ENCODE data around the gene CIDEB.

Gene CIDEB

DNA sequence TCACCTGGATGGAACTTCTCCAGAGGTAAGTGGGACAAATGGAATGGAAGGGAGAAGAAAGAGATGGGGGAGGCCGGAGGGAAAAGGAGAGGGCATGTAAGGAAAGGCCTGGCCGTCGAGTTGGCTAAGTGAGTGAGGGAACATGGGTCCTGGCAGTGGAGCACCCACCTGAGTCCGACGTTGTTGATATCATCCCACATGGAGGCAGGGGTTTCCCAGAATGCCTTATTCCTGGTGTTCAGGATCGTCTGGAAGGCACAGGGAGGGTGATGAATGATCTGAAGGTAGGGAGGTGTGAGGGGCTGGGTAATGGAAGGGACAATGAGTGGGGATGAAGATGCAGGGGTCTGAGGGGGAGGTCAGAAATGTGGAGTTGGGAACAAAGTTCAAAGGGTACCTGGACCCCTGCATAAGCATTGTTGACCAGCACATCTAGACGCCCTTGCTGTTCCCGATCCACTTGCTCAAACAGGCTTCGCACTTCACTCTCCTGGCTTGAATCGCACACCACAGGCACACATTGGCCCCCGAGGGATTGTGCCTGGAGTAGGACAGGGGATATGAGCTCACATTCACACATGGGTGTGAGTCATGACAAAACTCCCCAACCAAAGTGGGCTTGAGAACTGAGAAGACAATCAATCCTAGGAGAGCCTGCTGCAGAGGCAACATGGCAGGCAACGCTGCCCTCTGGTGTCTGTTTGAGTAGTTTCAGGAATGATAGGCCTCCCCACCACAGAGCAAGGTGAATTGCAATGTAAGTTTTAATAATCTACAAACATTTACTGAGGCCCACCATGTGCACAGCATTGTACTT, 11.2 kb downstream of the CIDEB start:
- peak overlapping the region; percentile 57 for H3K27ac ChIP-seq (ENCODE audit: low read length)
- H3K36me3 ChIP-seq (ENCODE audit: control insufficient read depth in 1 of 2, insufficient read depth in 2 of 2, low read length in 2 of 2) = peaks cover 26 to 28% of the 10 kb centered on the region in 2 donors
- no peak overlapping the region for H3K4me3 ChIP-seq (ENCODE audit: low read depth in 1 of 2, low read length in 2 of 2)

GRCh38 chr14:24293525-24293924, 14.3 kb downstream of the CIDEB start:
- peaks cover 44 to 49% of the 10 kb centered on the region in 2 donors for H3K36me3 ChIP-seq (ENCODE audit: control insufficient read depth in 1 of 2, insufficient read depth in 2 of 2, low read length in 2 of 2)
- peaks cover 0 to 9% of the 10 kb centered on the region in 2 donors for H3K4me1 ChIP-seq (ENCODE audit: control insufficient read depth in 1 of 2, insufficient read depth in 2 of 2, low read length in 2 of 2)
- H3K27me3 ChIP-seq (ENCODE audit: low read depth, low read length) = no peaks in the 10 kb centered on the region
- no peaks in the 10 kb centered on the region for H3K9me3 ChIP-seq (ENCODE audit: control insufficient read depth in 1 of 2, low read length in 2 of 2)
- H3K27ac ChIP-seq (ENCODE audit: low read length) = no peak overlapping the region
- no peak overlapping the region for H3K4me3 ChIP-seq (ENCODE audit: low read depth in 1 of 2, low read length in 2 of 2)

More for the DNA sequence above, 11.2 kb downstream of the CIDEB start:
- no peaks in the 10 kb centered on the region for H3K9me3 ChIP-seq (ENCODE audit: control insufficient read depth in 1 of 2, low read length in 2 of 2)
- no peaks in the 10 kb centered on the region for H3K27me3 ChIP-seq (ENCODE audit: low read depth, low read length)
- peaks cover 12 to 29% of the 10 kb centered on the region in 2 donors for H3K4me1 ChIP-seq (ENCODE audit: control insufficient read depth in 1 of 2, insufficient read depth in 2 of 2, low read length in 2 of 2)

- H3K9me3 ChIP-seq (ENCODE audit: control insufficient read depth in 1 of 2, low read length in 2 of 2) = no peaks in the 10 kb centered on the region
- peaks cover 44 to 49% of the 10 kb centered on the region in 2 donors for H3K36me3 ChIP-seq (ENCODE audit: control insufficient read depth in 1 of 2, insufficient read depth in 2 of 2, low read length in 2 of 2)
- H3K4me1 ChIP-seq (ENCODE audit: control insufficient read depth in 1 of 2, insufficient read depth in 2 of 2, low read length in 2 of 2) = peaks cover 0 to 8% of the 10 kb centered on the region in 2 donors
- no peak overlapping the region for H3K27ac ChIP-seq (ENCODE audit: low read length)
- no peak overlapping the region for H3K4me3 ChIP-seq (ENCODE audit: low read depth in 1 of 2, low read length in 2 of 2)
- H3K27me3 ChIP-seq (ENCODE audit: low read depth, low read length) = no peaks in the 10 kb centered on the region
Measured at GRCh38 chr14:24292118-24292807, 15.5 kb downstream of the CIDEB start.

DNA sequence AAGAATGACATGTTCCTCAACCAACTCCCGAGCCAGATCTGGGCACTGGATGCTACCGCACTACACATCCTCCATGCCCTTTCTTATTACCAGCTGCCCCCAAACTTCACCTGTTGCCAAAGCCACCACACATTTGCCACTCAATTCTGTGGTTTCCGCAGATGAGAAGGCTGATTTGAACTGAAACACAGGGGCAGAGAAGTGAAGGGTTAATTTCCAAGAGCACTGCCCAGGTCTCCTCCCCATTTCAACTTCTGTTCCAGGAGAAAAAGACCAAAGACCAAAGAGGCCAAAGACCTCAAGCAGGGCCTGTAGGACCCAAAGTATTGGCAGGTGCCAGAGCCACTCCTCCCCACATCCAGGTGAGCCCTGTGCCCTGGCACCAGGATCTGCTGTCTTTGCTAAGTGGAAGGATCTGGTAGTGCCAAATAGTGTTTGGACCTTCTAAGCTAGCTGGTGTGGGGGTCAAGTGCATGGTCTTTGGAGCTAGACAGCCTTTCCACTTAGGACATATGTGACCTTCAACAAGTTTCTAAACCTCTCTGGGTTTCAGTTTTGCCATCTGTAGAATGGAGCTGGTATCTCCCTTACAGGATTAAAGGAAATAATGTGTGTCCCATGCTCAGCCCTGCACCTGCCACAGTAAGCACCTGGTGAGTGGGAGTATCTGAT, 16.2 kb downstream of the CIDEB start:
- no peak overlapping the region for H3K4me3 ChIP-seq (ENCODE audit: low read depth in 1 of 2, low read length in 2 of 2)
- H3K4me1 ChIP-seq (ENCODE audit: control insufficient read depth in 1 of 2, insufficient read depth in 2 of 2, low read length in 2 of 2) = peaks cover 0 to under 1% of the 10 kb centered on the region in 2 donors
- H3K27ac ChIP-seq (ENCODE audit: low read length) = no peak overlapping the region
- H3K27me3 ChIP-seq (ENCODE audit: low read depth, low read length) = no peaks in the 10 kb centered on the region
- no peaks in the 10 kb centered on the region for H3K9me3 ChIP-seq (ENCODE audit: control insufficient read depth in 1 of 2, low read length in 2 of 2)
- H3K36me3 ChIP-seq (ENCODE audit: control insufficient read depth in 1 of 2, insufficient read depth in 2 of 2, low read length in 2 of 2) = peaks cover 44 to 49% of the 10 kb centered on the region in 2 donors

DNA sequence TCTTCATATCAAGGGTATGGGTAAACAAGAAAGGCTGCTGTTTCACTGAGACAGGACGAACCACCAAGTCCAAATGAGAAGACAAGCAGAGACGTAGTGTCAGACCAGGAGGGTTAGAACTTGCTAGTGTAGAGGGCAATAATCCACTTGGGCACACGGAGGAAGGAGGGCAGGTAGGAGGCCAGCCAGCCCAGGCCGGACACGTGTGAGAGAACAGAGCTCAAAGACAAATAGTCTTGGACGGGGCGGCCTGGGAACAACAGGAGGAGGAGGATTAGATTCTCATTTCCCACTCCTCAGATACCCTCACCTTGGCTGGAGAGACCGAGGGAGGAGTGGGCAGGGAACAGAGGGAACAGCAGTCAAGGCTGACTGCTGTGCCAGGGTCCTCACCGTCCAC, 17.0 kb downstream of the CIDEB start:
- no peaks in the 10 kb centered on the region for H3K9me3 ChIP-seq (ENCODE audit: control insufficient read depth in 1 of 2, low read length in 2 of 2)
- H3K4me1 ChIP-seq (ENCODE audit: control insufficient read depth in 1 of 2, insufficient read depth in 2 of 2, low read length in 2 of 2) = no peaks in the 10 kb centered on the region
- H3K36me3 ChIP-seq (ENCODE audit: control insufficient read depth in 1 of 2, insufficient read depth in 2 of 2, low read length in 2 of 2) = peaks cover 40 to 42% of the 10 kb centered on the region in 2 donors
- no peaks in the 10 kb centered on the region for H3K27me3 ChIP-seq (ENCODE audit: low read depth, low read length)
- no peak overlapping the region for H3K27ac ChIP-seq (ENCODE audit: low read length)
- no peak overlapping the region for H3K4me3 ChIP-seq (ENCODE audit: low read depth in 1 of 2, low read length in 2 of 2)

GRCh38 chr14:24289649-24290280, 18.0 kb downstream of the CIDEB start:
- Histone ChIP-seq H3K27ac (ENCODE audit: low read length) (no peak overlapping the region), H3K4me1 (ENCODE audit: control insufficient read depth in 1 of 2, insufficient read depth in 2 of 2, low read length in 2 of 2) (no peaks in the 10 kb centered on the region), H3K36me3 (ENCODE audit: control insufficient read depth in 1 of 2, insufficient read depth in 2 of 2, low read length in 2 of 2) (peaks cover 35 to 36% of the 10 kb centered on the region in 2 donors)

GRCh38 chr14:24286996-24287395, 20.8 kb downstream of the CIDEB start:
- Histone ChIP-seq H3K27ac (ENCODE audit: low read length) (no peak overlapping the region), H3K4me1 (ENCODE audit: control insufficient read depth in 1 of 2, insufficient read depth in 2 of 2, low read length in 2 of 2) (no peaks in the 10 kb centered on the region), H3K4me3 (ENCODE audit: low read depth in 1 of 2, low read length in 2 of 2) (no peak overlapping the region), H3K9me3 (ENCODE audit: control insufficient read depth in 1 of 2, low read length in 2 of 2) (no peaks in the 10 kb centered on the region), H3K27me3 (ENCODE audit: low read depth, low read length) (no peaks in the 10 kb centered on the region), H3K36me3 (ENCODE audit: control insufficient read depth in 1 of 2, insufficient read depth in 2 of 2, low read length in 2 of 2) (peaks cover 26 to 28% of the 10 kb centered on the region in 2 donors)

More at GRCh38 chr14:24289649-24290280, 18.0 kb downstream of the CIDEB start:
- Histone ChIP-seq H3K27me3 (ENCODE audit: low read depth, low read length) (no peaks in the 10 kb centered on the region), H3K9me3 (ENCODE audit: control insufficient read depth in 1 of 2, low read length in 2 of 2) (no peaks in the 10 kb centered on the region), H3K4me3 (ENCODE audit: low read depth in 1 of 2, low read length in 2 of 2) (no peak overlapping the region)

GRCh38 chr14:24285351-24285750, 22.4 kb downstream of the CIDEB start:
- H3K9me3 ChIP-seq (ENCODE audit: control insufficient read depth in 1 of 2, low read length in 2 of 2) = no peaks in the 10 kb centered on the region
- no peaks in the 10 kb centered on the region for H3K4me1 ChIP-seq (ENCODE audit: control insufficient read depth in 1 of 2, insufficient read depth in 2 of 2, low read length in 2 of 2)
- H3K36me3 ChIP-seq (ENCODE audit: control insufficient read depth in 1 of 2, insufficient read depth in 2 of 2, low read length in 2 of 2) = peaks cover 11% of the 10 kb centered on the region in 2 donors
- no peak overlapping the region for H3K4me3 ChIP-seq (ENCODE audit: low read depth in 1 of 2, low read length in 2 of 2)
- no peaks in the 10 kb centered on the region for H3K27me3 ChIP-seq (ENCODE audit: low read depth, low read length)
- H3K27ac ChIP-seq (ENCODE audit: low read length) = no peak overlapping the region

DNA sequence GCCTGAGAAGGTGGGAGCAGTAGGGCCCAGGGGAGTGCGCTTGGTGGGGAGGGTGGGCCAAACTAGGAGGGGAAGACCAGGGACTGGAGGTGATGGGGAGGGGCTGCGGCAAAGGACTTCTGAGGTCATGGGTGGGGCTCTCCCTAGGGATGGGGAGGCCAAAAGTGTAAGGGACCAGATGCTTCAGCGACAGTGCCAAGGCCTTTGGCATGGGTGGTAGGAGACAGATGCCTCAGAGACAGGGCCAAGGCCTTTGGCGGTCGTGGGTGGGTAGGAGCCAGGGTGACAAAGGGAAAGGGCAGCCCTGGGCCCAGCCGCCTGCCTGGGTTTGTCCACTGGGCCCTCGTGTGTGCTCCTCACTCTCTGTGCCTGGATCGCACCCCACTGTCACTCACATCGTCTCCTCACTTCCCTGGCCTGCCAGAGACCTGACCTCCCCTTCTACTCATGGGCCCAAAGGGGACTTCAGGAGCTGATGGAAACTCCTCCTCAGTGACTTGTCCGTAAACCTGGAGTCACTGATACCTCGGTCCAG, 23.2 kb downstream of the CIDEB start:
- Histone ChIP-seq H3K27ac (ENCODE audit: low read length) (no peak overlapping the region), H3K36me3 (ENCODE audit: control insufficient read depth in 1 of 2, insufficient read depth in 2 of 2, low read length in 2 of 2) (peaks cover 4% of the 10 kb centered on the region in 2 donors), H3K27me3 (ENCODE audit: low read depth, low read length) (no peaks in the 10 kb centered on the region)

GRCh38 chr14:24283796-24284460, 23.8 kb downstream of the CIDEB start:
- Histone ChIP-seq H3K27ac (ENCODE audit: low read length) (no peak overlapping the region), H3K4me3 (ENCODE audit: low read depth in 1 of 2, low read length in 2 of 2) (no peak overlapping the region), H3K4me1 (ENCODE audit: control insufficient read depth in 1 of 2, insufficient read depth in 2 of 2, low read length in 2 of 2) (no peaks in the 10 kb centered on the region), H3K9me3 (ENCODE audit: control insufficient read depth in 1 of 2, low read length in 2 of 2) (no peaks in the 10 kb centered on the region), H3K27me3 (ENCODE audit: low read depth, low read length) (no peaks in the 10 kb centered on the region), H3K36me3 (ENCODE audit: control insufficient read depth in 1 of 2, insufficient read depth in 2 of 2, low read length in 2 of 2) (no peaks in the 10 kb centered on the region)

More for the DNA sequence above, 23.2 kb downstream of the CIDEB start:
- Histone ChIP-seq H3K4me3 (ENCODE audit: low read depth in 1 of 2, low read length in 2 of 2) (no peak overlapping the region), H3K4me1 (ENCODE audit: control insufficient read depth in 1 of 2, insufficient read depth in 2 of 2, low read length in 2 of 2) (no peaks in the 10 kb centered on the region), H3K9me3 (ENCODE audit: control insufficient read depth in 1 of 2, low read length in 2 of 2) (no peaks in the 10 kb centered on the region)

All from muscle layer of duodenum (tissue), 2 donors.